IMR-90 (cell line): ENCODE results near the gene NINJ2. TPM values are rescaled to one million over a fixed set of nuclear protein-coding genes. Genes with fewer than 3 reads are reported as not detected.

Source experiments
- ATAC-seq: fragments of 200-7000 bp; cut with Tn5 transposase; 2 replicates; pipeline ENCODE4 v1.9.1; 2020; ENCODE audit warnings: low read depth, mild to moderate bottlenecking, moderate library complexity
- BruUV-seq: library from RNA; stranded (reverse); fragments of 400-500 nt; replicated peaks from 2 replicates; lab custom pipeline; 2021; lab: Mats Ljungman, UMichigan
- CTCF ChIA-PET: fragments of 300-600 bp; formaldehyde crosslinking; extraction: SDS; loops from one replicate; lab custom pipeline; 2021; ENCODE audit warnings: antibody characterized with exemption; lab: Yijun Ruan, JAX
- POLR2A ChIA-PET: fragments of 300-600 bp; sonication (Branson Sonifier 250); formaldehyde crosslinking; loops from one replicate; lab custom pipeline; 2022; ENCODE audit warnings: antibody characterized with exemption; ENCODE audit not compliant: unreplicated experiment; lab: Charles Lee
- DNase-seq: peaks from one replicate; pipeline ENCODE4 v3.0.0; 2013
- H2AFZ ChIP-seq: replicated peaks from 2 replicates; pipeline ENCODE3; 2013; ENCODE audit warnings: low read length, mild to moderate bottlenecking; ENCODE audit not compliant: poor library complexity
- H2AK5ac ChIP-seq: 2 replicates; pipeline ENCODE4 v1.6.1; 2013; ENCODE audit warnings: low read depth, low read length, inconsistent platforms
- H2AK9ac ChIP-seq: replicated peaks from 2 replicates; pipeline ENCODE3; 2013; ENCODE audit warnings: mild to moderate bottlenecking, low read depth, low read length, moderate library complexity; ENCODE audit not compliant: poor library complexity
- H2BK120ac ChIP-seq: 2 replicates; pipeline ENCODE4 v1.6.1; 2013; ENCODE audit warnings: low read depth, low read length, inconsistent platforms
- H2BK15ac ChIP-seq: 3 replicates; pipeline ENCODE4 v1.6.1; 2013; ENCODE audit warnings: low read depth, low read length, inconsistent platforms
- H2BK20ac ChIP-seq: 2 replicates; pipeline ENCODE4 v1.6.1; 2013; ENCODE audit warnings: low read depth, mild to moderate bottlenecking, inconsistent platforms, low read length, moderate library complexity
- H2BK5ac ChIP-seq: 2 replicates; pipeline ENCODE4 v1.6.1; 2013; ENCODE audit warnings: mild to moderate bottlenecking, low read depth, low read length, inconsistent platforms; ENCODE audit not compliant: poor library complexity, severe bottlenecking
- H3K14ac ChIP-seq: replicated peaks from 2 replicates; pipeline ENCODE4 v1.6.1; 2013; ENCODE audit warnings: low read depth, low read length, inconsistent platforms
- H3K18ac ChIP-seq: 2 replicates; pipeline ENCODE4 v1.6.1; 2013; ENCODE audit warnings: low read depth, low read length, control low read depth
- H3K23ac ChIP-seq: 2 replicates; pipeline ENCODE4 v1.6.1; 2013; ENCODE audit warnings: low read depth, low read length, inconsistent platforms
- H3K27ac ChIP-seq: 2 replicates; pipeline ENCODE4 v1.5.1; 2013; ENCODE audit warnings: mild to moderate bottlenecking, control low read depth, low read length; ENCODE audit not compliant: insufficient read depth
- H3K27me3 ChIP-seq: 2 replicates; pipeline ENCODE4 v1.6.1; 2013; ENCODE audit warnings: low read length; ENCODE audit not compliant: control insufficient read depth, insufficient read depth
- H3K36me3 ChIP-seq: 2 replicates; pipeline ENCODE4 v1.6.1; 2013; ENCODE audit warnings: low read length, mixed read lengths; ENCODE audit not compliant: control insufficient read depth, insufficient read depth
- H3K4ac ChIP-seq: 2 replicates; pipeline ENCODE4 v1.6.1; 2013; ENCODE audit warnings: low read depth, low read length, inconsistent platforms
- H3K4me1 ChIP-seq: 2 replicates; pipeline ENCODE4 v1.6.1; 2013; ENCODE audit warnings: low read length, mixed read lengths; ENCODE audit not compliant: control insufficient read depth, insufficient read depth
- H3K4me2 ChIP-seq: 2 replicates; pipeline ENCODE4 v1.6.1; 2013; ENCODE audit warnings: low read depth, mild to moderate bottlenecking, control low read depth, low read length, moderate library complexity
- H3K4me3 ChIP-seq: 2 replicates; pipeline ENCODE4 v1.5.1; 2013; ENCODE audit warnings: low read depth, mild to moderate bottlenecking, control low read depth, low read length, moderate library complexity; ENCODE audit not compliant: insufficient read depth
- H3K56ac ChIP-seq: 2 replicates; pipeline ENCODE4 v1.6.1; 2013; ENCODE audit warnings: low read length, inconsistent platforms; ENCODE audit not compliant: insufficient read depth; ENCODE audit errors: extremely low read depth
- H3K79me1 ChIP-seq, 2 experiments: 2 replicates each; pipeline ENCODE4 v1.6.1; 2013; ENCODE audit warnings: low read length in 2 of 2, inconsistent platforms in 1 of 2, low read depth in 1 of 2
- H3K9ac ChIP-seq: 2 replicates; pipeline ENCODE4 v1.6.1; 2013; ENCODE audit warnings: low read depth, low read length, control low read depth
- H3K9me1 ChIP-seq: 2 replicates; pipeline ENCODE4 v1.6.1; 2013; ENCODE audit warnings: low read length, inconsistent platforms; ENCODE audit not compliant: insufficient read depth
- H3K9me3 ChIP-seq: 2 replicates; pipeline ENCODE4 v1.6.1; 2013; ENCODE audit warnings: low read length; ENCODE audit not compliant: control insufficient read depth, insufficient read depth
- H4K20me1 ChIP-seq: 2 replicates; pipeline ENCODE4 v1.6.1; 2013; ENCODE audit warnings: low read length, inconsistent platforms; ENCODE audit not compliant: insufficient read depth
- H4K5ac ChIP-seq: 2 replicates; pipeline ENCODE4 v1.6.1; 2013; ENCODE audit warnings: mild to moderate bottlenecking, low read depth, low read length, control low read depth
- H4K8ac ChIP-seq, 2 experiments: 2 replicates each; pipeline ENCODE4 v1.6.1; 2013; ENCODE audit warnings: low read depth in 2 of 2, low read length in 2 of 2, control low read depth in 1 of 2, inconsistent platforms in 1 of 2
- H4K91ac ChIP-seq: 2 replicates; pipeline ENCODE4 v1.6.1; 2013; ENCODE audit warnings: low read depth, low read length, inconsistent platforms; ENCODE audit not compliant: insufficient read depth
- BHLHE40 ChIP-seq: fragments of 150-350 bp; IDR thresholded peaks from 2 replicates; pipeline ENCODE4 v1.6.1; 2016; ENCODE audit warnings: mild to moderate bottlenecking, low read depth, low read length
- MAFK ChIP-seq: IDR thresholded peaks from 2 replicates; pipeline ENCODE4 v1.6.1; 2012; ENCODE audit warnings: low read depth, low read length, improper control_type of control experiment
- MAZ ChIP-seq: IDR thresholded peaks from 2 replicates; pipeline ENCODE4 v1.6.1; 2012; ENCODE audit warnings: low read depth, mild to moderate bottlenecking, low read length, improper control_type of control experiment, moderate library complexity, borderline replicate concordance
- NFE2L2 ChIP-seq: fragments of 150-350 bp; IDR thresholded peaks from 2 replicates; pipeline ENCODE4 v1.6.1; 2016; ENCODE audit warnings: low read depth, mild to moderate bottlenecking, low read length
- SMC3 ChIP-seq: fragments of 150-350 bp; IDR thresholded peaks from 2 replicates; pipeline ENCODE4 v1.6.1; 2016; ENCODE audit warnings: low read depth, mild to moderate bottlenecking, antibody characterized with exemption, low read length, moderate library complexity
- WGBS, 2 experiments: methylation state at CpG; one replicate each; pipeline versions ENCODE4 v1.1.5 to v1.1.7; 2013; ENCODE audit warnings: missing lambda C conversion rate in 2 of 2; ENCODE audit not compliant: insufficient read length in 1 of 2; ENCODE audit errors: extremely low coverage in 2 of 2; 5-methylcytosine and 5-hydroxymethylcytosine counted together
- dilution Hi-C: fragments of 300-500 bp; cut with HindIII; formaldehyde crosslinking; loops from one replicate; pipeline ENCODE4 v1.14.3; 2018; ENCODE audit warnings: low sequenced_read_pairs; ENCODE audit not compliant: unreplicated experiment
- in situ Hi-C: fragments of 300-500 bp; cut with MboI; formaldehyde crosslinking; loops from 3 replicates; pipeline ENCODE4 v1.14.3; 2019; ENCODE audit warnings: low sequenced_read_pairs, inconsistent platforms, mixed read lengths
- intact Hi-C: fragments of 100-400 bp; cut with micrococcal nuclease; formaldehyde crosslinking; loops from 2 replicates; pipeline ENCODE4 v1.10.0; 2022
- polyA plus RNA-seq, 3 experiments: library from polyadenylated mRNA; depleted of rRNA; stranded (reverse); fragments of >200 nt; gene quantifications; 2 replicates each; pipeline ENCODE4 v1.2.3, GENCODE V29; 2012; ENCODE audit warnings: low replicate concordance in 1 of 3
- total RNA-seq: library from RNA; depleted of rRNA; stranded (reverse); fragments of >200 nt; gene quantifications from 2 replicates; pipeline ENCODE4 v1.2.3, GENCODE V29; 2012

The NINJ2 gene
- total and polyA plus RNA-seq, 2 of the 4 experiments (the other 2 are of a cell fraction): not detected

GRCh38 chr12:559906-560455, 103.3 kb downstream of the NINJ2 start:
- H2AFZ ChIP-seq: no peak overlapping the region
- H2BK15ac ChIP-seq: no peak overlapping the region
- no peak overlapping the region for H3K9ac ChIP-seq
- ATAC-seq (no peak), DNase-seq (no peak)
- no peak overlapping the region for H2BK5ac ChIP-seq
- H3K27ac ChIP-seq: no peak overlapping the region
- no peak overlapping the region for H3K14ac ChIP-seq
- no peak overlapping the region for H2BK120ac ChIP-seq
- ChIA-PET CTCF (interaction anchor here (0.7 kb wide), 1 partner anchor 9 kb away, joined by 3 read pairs; no protein-coding TSS in a partner anchor), POLR2A (no interaction called here)
- peaks cover 86% of the 10 kb centered on the region for H3K27me3 ChIP-seq
- no peaks in the 10 kb centered on the region for H3K4me1 ChIP-seq
- H4K20me1 ChIP-seq: no peaks in the 10 kb centered on the region
- H2BK20ac ChIP-seq: no peak overlapping the region
- no TSS peak for BruUV-seq
- no peak overlapping the region for H4K8ac ChIP-seq
- H2AK9ac ChIP-seq: no peak overlapping the region
- dilution Hi-C loops: no loop called here
- H3K9me1 ChIP-seq: no peaks in the 10 kb centered on the region
- H3K23ac ChIP-seq: no peak overlapping the region
- in situ Hi-C loops: loop anchor here (10.0 kb wide), 1 partner anchor 535 kb away; no protein-coding TSS in a partner anchor
- no peak overlapping the region for H3K4ac ChIP-seq
- no peaks in the 10 kb centered on the region for H3K79me1 ChIP-seq
- H3K4me2 ChIP-seq: no peak overlapping the region
- WGBS, 2 experiments: 66% methylated on average over 6 of the region's 14 CpGs; no CpG with 5 or more reads in 1 of the 2 experiments
- no peak overlapping the region for H3K56ac ChIP-seq
- no peak overlapping the region for H4K91ac ChIP-seq
- H4K5ac ChIP-seq: no peak overlapping the region
- no peak overlapping the region for H3K18ac ChIP-seq
- intact Hi-C loops: no loop called here
- no peak for TF ChIP-seq NFE2L2
- no peak for TF ChIP-seq SMC3
- TF ChIP-seq MAZ: no peak
- no peak for TF ChIP-seq BHLHE40
- no peak for TF ChIP-seq MAFK
- H2AK5ac ChIP-seq: no peak overlapping the region
- no peaks in the 10 kb centered on the region for H3K9me3 ChIP-seq
- H3K36me3 ChIP-seq: no peaks in the 10 kb centered on the region
- no peak overlapping the region for H3K4me3 ChIP-seq
